DOHH2 (cell line): ENCODE data around the gene SIK3.

ENCODE experiments used
- EZH2phosphoT487 ChIP-seq: fragments of 200-600 bp; sonication (generic); IDR thresholded peaks from 2 replicates; pipeline ENCODE4 v1.6.1; 2017; ENCODE audit warnings: borderline replicate concordance, mild to moderate bottlenecking, antibody characterized with exemption, low read length, moderate library complexity, mixed read lengths
- TF ChIP-seq, protein P1 (sequence below): fragments of 200-600 bp; sonication (generic); IDR thresholded peaks from one replicate; pipeline ENCODE4 v1.5.1; 2014; ENCODE audit warnings: antibody characterized with exemption, mild to moderate bottlenecking, low read depth, low read length; ENCODE audit not compliant: poor library complexity, severe bottlenecking

DNA sequence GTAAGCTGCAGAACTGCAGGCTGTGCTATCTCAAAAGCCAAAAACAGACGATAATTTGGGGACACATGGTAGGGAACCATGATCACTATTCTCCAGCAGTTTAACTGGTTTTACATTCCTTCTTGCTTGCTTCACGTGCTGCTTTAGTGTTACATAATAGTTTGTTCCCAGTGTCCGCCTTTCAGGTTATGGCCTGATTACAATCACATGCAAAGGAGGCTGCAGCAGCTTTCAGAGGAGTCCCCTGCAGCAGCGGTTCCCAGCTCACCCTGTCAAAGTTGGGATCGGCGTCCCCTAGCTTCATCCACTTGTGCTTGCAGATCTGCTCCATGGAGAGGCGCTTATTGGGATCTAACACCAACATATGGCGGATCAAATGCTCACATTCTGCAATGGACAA, 221.6 kb downstream of the SIK3 start:
- TF ChIP-seq, protein P1, sequence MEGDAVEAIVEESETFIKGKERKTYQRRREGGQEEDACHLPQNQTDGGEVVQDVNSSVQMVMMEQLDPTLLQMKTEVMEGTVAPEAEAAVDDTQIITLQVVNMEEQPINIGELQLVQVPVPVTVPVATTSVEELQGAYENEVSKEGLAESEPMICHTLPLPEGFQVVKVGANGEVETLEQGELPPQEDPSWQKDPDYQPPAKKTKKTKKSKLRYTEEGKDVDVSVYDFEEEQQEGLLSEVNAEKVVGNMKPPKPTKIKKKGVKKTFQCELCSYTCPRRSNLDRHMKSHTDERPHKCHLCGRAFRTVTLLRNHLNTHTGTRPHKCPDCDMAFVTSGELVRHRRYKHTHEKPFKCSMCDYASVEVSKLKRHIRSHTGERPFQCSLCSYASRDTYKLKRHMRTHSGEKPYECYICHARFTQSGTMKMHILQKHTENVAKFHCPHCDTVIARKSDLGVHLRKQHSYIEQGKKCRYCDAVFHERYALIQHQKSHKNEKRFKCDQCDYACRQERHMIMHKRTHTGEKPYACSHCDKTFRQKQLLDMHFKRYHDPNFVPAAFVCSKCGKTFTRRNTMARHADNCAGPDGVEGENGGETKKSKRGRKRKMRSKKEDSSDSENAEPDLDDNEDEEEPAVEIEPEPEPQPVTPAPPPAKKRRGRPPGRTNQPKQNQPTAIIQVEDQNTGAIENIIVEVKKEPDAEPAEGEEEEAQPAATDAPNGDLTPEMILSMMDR, result no peak
- TF ChIP-seq EZH2phosphoT487, result no peak
